HG02852 (cell line): ENCODE measurements around the gene ESR2.

Experiments
- ATAC-seq: cut with Tn5 transposase; IDR thresholded peaks from one replicate; pipeline ENCODE4 v1.9.1; 2021; ENCODE audit warnings: mild to moderate bottlenecking, moderate library complexity; ENCODE audit not compliant: unreplicated experiment

The ESR2 gene

DNA sequence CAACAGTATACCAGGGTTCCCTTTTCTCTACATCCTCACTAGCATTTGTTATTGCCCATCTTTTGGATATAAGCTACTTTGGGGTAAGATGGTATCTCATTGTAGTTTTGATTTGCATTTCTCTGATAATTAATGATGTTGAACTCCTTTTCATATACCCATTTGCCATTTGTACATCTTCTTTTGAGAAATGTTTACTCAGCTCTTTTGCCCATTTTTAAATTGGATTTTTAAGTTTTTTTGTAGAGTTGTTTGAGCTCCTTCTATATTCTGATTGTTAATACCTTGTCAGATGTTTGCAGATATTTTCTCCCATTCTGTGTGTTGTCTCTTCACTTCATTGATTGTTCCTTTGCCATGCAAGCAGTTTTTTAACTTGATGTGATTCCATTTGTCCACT is 22.2 kb downstream of the ESR2 start:
- no peak for ATAC-seq

DNA sequence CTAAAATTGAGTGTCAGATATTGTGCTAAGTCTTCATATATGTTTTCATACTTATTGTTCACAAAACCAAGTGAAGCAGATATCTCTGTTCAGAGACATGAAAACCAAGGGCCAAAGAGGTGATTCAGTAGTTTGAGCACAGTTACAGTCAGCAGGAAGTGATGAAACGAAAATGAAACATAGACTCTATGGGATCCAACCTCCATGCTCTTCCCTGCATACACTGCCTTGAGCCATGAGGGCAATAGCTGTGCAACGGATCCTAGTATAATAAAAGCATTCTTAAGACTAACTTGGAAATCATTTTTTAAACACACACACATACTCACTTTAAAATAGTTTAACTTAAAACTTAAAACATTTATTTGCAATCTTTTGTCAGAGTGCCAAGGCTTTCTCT is 27.9 kb downstream of the ESR2 start:
- no peak for ATAC-seq

DNA sequence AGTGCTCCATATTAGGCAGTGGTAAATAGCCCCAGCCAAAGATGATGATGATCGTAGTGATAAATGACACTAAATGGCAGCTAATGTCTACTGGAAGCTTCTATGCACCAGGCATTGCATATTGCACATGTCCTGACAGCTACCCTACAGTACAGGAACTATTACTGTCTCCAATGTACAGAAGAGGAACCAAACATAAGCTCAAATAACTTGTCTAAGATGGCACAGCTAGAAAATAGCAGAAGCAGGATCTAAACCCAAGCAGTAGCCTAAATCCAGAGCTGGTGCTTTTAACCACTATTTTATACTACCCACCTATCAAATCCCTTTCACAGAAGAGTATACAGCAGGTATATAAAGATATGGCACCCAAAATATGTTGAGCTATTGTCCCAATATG is 28.9 kb downstream of the ESR2 start:
- ATAC-seq: no peak

DNA sequence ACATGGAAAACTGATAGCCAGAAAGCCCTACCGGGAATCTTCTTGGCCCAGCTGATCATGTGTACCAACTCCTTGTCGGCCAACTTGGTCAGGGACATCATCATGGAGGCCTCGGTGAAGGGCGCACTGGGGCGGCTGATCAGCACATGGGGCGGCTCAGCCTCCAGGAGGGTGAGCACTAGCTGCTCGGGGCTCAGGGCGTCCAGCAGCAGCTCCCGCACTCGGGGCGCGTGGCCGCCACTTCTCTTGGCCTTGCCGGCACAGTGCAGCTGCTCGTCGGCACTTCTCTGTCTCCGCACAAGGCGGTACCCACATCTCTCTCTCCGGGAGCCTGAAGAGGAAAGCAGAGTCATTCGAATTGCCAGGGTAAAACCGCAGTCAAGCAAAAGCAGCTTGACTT is 33.8 kb downstream of the ESR2 start:
- ATAC-seq: no peak

DNA sequence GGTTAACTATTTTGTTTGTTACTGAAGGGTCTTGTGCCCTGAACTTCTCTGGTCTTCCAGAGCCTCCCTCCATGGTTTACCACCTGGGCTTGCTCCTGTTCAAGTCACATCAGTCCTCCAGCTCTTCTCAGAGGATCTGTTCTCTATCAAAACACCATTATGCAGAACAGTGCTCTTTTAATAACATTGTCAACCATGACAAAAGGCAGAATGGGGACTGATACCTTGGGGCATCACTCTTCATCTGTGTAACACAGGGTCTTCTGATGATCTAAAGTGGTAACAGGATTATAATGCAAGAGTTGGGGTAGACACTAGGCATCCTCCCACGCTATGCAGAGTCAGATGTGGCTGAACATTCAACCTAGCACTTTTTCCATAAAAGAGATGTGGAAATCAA is 38.4 kb downstream of the ESR2 start:
- no peak for ATAC-seq

DNA sequence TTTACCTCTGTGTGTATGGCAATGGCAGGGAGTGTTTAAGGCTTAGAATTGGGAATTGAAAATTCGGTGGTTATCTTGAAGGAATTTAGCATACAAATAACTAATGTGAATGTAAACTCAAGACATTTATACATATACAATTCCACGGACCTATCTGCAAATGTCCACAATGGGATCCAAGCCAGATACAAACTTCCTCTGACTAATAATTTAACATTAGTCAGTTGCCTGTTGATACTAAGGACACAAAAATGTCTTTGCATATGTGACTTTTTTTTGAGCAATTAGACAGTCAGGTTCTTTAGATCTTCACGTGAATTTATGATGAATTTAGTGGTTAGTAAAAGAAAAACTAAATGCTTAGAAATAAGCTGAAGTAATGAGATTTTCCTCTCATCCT is 40.5 kb downstream of the ESR2 start:
- no peak for ATAC-seq

DNA sequence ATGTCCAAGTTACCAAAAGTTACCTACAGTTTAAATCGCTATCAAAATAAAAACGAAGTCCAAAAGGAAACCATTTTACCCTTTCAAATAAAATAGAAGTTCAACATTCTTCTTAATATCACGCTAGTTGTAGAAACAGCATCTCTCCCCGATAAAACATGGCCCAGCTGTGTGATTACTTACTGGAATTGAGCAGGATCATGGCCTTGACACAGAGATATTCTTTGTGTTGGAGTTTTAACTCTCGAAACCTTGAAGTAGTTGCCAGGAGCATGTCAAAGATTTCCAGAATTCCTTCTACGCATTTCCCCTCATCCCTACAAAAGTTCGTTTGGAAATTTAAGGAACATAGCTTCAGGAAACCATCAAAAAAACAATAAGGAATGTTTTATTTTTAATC is 44.8 kb downstream of the ESR2 start:
- ATAC-seq: no peak

DNA sequence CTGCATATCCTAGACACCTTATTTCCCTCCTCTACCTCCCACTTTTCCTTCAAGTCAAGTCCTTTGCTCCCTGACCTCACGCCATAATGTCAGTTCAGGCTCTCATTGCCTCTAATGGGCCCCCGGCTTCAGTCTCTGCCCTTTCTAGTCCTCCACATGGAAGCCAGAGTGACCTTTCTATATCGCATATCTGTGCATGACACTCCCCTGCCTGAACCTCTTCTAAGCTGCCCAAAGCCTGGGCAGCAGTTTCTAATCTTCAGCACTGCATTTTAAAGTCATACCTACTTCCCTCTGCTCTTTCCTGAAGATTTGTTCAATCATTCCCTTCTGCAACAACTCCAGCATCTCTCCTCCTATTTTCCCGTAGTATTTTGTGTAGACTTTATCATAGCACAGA is 45.5 kb downstream of the ESR2 start:
- no peak for ATAC-seq

DNA sequence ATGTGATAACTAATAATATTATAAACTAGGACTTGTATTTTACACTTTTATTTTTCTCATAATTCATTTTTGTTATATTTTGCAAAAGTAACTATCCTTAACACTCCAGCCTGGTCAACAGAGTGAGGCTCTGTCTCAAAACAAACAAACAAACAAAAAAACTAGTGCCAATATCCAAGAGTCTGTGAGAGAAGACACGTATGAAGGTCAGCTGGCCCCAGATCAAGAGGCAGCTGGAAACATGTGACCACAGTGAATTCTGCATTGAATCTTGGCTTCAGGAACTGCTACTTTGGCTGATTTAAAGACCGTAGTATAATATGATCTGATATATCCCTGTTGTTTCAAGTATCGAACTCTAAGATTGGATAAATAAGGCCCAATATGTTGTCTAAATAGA is 47.0 kb downstream of the ESR2 start:
- ATAC-seq: no peak

DNA sequence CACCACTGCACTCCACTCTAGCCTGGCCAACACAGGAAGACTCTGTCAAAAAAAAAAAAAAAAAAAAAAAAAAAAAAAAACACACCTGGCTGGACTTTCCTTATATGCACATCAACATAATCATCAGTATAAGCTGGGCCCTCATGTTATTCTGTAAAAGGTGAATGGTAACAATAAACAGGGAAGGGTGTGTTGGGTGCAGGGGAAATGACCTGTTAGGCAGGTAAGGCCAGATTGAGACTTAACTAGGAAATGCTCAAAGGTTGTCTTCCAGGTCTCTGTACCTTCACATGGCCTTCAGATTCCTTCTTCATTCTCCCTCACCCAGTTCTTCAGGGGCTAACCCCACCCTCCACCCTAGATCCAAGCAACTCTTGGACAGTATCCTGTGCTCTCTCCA is 47.5 kb downstream of the ESR2 start:
- ATAC-seq: no peak

DNA sequence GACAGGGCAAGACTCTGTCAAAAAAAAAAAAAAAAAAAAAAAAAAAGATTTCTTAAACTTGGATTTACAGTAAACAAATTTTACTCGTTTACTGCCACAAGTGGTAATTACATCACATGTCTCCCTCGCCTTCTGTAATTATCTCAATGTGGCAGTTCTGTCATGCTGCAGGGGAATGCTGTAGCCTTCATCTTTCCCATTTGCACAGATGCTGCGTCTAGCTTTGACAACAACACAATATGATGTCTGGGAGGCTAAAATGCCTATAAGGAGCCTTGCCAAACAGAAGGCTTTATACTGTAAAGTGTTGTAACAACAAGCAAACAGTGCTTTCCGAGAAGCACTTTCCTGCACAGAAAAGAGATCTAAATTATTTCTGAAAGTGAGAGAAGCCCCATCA is 48.7 kb downstream of the ESR2 start:
- no peak for ATAC-seq

DNA sequence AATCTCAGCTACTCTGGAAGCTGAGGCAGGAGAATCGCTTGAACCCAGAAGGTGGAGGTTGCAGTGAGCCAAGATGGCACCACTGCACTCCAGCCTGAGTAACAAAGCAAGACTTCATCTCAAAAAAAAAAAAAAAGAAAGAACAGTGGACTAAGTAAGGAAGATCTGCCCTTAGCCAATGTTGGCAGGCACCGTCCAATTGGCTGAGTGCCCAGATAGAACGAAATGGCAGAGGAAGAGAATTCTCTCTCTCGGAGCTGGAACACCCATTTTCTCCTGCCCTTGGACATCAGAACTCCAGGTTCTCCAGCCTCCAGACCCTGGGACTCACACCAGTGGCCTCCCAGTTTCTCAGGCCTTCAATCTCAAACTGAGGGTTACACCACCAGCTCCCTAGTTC is 49.9 kb downstream of the ESR2 start:
- no peak for ATAC-seq

DNA sequence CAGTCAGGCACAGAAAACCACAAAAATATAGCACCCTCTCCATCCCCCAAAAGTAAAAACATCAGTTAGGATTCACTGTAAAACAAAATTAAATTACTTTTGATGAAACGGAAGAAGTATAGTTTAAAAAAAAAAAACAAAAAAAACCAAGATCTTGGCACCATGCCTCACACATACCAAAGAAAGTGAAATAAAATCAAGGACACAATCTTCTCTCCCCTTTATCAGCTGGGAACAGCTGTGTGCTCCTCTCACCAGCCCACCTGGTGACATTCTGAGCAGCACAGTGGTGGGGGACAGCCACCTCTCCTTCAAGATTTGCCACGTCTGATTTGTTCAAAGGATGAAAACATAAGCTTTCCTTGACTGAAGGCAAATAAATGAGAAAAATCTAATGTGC is 55.5 kb downstream of the ESR2 start:
- ATAC-seq: no peak

DNA sequence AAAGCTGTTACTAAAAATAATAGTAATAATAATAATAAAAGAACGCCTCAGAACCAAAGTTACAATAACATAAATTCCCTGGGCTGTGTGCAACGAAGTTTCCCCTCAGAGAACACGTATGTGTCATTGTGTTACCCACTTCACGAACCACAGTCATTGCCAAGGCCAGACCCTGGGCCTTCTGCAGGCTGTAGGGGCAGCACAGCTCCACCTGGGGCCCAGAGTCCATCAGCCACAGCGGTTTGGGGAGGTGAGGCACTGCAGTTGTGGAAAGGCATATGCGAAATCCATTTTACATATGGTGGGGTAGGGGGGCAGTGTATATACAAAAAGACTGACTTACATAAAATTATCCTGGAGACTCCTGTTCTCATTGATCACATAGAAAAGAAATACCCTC is 56.1 kb downstream of the ESR2 start:
- ATAC-seq: no peak

DNA sequence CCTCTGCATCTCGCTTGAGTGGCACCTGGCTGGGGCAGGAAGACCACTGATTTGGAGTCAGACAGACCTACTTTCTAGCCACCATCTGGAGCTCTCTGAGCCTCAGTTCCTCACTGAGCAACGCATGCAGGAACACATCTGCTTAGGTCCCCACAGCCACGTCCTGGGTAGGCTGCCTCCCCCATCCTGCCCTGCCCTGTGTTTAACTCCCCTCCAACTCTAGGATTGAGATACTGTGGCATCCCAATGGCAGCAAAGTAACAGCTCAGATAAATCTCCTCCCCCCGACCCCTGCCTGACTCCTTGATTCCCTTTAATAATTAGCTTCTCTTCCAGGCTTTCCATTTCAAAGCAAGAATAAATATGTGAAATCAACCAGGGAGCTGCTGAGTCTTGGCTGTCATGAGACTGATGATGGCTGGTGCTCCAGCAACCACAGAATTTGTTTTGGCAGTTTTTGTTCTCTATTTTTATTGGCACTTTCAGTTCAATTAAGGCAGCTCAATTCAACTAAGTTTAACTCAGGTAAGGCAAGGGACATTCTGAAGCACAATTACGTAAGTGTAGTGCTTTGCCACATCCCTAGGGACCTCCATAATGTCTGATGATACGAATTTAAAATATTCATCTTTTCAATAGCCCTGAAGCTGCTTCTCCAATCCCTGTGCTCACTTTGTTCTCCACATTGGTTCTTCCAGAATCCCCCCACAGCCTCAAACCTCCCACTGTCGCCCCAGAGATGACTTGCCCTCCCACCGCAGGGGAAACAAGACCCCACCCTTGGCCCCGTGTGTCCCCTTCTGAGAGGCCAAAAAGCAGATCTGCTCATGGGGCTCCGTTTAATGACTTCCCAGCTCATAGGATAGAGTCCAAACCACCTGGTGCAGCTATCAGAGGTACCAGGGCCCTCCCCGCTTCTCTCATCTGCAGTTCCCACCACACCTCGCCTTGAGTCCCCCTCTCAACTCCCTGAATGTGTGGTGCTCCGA is 58.2 kb downstream of the ESR2 start:
- peak; percentile 74 for ATAC-seq

DNA sequence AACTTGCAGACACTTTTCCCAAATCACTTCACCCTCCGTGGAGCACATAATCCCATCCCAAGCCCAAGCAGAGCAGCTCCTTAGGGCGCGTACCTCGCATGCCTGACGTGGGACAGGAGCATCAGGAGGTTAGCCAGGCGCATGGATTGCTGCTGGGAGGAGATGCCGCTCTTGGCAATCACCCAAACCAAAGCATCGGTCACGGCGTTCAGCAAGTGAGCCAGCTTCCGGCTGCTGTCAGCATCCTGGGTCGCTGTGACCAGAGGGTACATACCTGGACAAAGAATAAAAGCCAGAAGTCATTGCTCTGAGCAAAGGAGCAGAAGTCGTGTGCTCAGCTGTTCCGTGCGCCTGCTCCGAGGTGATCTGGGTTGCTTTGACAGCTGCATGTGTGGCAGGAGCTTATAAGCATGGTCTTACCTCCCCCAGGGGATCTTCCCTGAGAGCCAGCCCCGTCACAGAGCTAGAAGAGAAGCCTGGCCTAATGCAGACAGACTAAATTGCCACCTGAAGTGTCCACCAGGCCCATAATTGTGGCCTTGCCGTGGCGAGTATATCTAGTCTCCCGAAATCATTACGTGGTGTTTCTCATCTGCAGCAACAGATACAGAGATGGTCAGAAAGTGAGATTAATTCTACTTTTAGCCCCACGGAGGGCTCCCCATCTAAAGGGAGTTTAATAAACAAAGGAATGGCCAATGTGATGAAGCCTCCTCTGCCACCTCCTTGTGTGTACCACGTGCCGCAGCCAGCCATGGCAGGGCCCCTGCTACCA is 59.1 kb downstream of the ESR2 start:
- no peak for ATAC-seq

DNA sequence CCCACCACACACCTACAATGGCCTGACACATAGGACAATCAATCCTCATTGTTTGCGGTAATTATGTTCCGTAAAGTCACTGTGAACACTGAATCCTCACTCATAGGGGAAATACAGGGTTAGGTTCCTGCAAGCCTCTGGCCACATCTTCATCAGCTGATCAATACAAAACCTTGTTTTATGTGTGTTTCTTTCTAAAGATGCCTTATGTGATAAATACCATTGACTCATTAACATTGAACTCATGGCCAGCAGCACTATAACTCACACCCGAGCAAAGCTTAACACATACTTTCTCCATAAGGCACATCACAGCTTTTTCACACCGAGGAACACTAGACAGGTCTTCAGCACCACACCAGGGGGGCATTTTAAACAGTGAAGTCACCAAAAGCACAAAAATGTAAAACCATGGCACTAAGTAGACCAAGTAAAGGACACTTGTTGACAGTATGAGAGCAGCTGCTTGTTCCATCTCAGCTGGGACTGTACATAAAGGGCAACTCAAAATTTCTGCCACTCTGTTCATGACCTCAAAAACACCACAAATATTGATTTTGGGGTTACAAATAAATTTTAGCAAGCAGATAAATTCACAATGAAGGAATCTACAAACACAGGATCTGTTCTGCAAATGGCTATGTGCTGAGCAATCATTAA is 60.5 kb downstream of the ESR2 start:
- no peak for ATAC-seq

DNA sequence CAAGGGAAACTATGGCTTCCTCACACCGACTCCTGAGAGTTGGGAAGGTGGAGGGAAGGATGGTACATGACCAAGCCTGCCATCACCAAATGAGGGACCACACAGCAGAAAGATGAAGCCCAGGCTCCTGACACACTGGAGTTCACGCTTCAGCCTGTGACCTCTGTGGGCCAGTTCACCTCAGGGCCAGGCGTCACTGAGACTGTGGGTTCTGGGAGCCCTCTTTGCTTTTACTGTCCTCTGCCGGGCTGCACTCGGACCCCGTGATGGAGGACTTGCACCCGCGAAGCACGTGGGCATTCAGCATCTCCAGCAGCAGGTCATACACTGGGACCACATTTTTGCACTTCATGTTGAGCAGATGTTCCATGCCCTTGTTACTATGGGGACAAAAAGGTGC is 61.2 kb downstream of the ESR2 start:
- no peak for ATAC-seq

DNA sequence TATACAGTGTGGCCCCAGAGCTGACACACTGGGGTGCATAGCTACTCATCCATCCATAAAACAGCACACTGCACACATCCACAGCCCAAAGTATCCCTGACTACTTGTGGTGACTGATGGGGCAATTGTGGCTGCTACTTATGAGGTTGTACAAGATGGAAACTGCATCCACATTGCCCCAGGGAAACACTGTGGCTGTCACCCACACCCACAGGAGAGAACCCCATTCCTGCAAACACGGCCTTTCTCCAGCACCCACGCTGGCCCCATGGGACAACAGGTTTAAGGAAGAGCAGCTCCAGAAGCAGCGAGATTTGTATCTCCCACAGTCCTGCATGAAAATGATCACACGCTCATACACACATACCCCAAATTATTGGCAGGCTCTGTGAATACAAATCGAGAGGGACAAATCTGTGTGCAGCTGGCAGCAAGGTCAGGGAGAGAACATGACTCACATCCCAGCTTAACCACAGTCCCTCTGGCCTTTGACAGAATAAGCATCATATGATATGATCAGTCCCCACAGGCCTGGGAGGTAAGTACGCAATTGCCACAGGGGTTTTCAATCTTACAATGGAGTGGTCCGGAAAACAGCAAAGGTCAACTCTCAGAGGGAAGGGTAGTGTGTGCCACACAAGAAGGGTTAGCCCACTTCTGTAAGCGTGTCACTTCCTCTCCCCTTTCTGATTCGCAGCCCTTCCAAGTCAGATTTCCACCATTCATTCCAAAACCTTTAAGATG is 61.9 kb downstream of the ESR2 start:
- ATAC-seq: no peak

DNA sequence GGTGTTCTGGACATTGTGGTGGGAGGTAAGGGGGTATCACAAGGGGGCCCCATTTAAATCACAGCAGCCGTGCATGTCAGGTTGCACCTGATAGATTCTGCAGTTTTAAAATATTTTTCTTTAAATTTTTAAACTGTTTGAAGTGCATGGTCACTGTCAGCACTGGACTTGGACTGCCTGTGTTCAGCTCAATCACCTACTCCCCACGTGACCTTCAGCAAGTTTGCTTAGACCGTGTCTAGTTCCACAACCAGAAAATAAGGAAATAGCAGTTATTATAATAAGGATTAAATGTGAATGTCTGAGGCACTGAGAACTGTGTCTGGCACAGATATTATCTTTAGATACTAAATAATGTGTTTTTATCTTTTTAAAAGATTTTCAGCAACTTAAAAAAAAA is 64.7 kb downstream of the ESR2 start:
- ATAC-seq: no peak

DNA sequence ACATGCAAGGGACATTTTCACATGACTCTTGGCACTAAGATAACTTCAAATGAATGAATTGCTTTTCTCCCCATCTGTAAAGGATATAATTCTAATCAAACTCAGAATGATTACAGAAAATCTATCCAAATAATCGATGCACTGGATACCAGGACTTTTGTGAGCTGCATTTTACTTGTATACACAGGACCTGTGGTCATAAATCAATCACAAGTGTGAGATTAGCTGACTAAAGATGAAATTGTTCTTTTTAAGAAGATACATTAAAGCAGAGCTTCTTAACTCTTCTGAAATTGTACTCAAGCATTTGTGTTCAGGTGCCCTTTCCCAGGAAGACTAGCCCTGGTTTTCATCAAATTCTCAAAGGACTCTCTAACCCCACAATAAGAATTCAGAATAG is 66.3 kb downstream of the ESR2 start:
- no peak for ATAC-seq
